ENCODE results near the gene ATP2C2. TPM values are rescaled to one million over a fixed set of nuclear protein-coding genes. Genes with fewer than 3 reads are reported as not detected.

ATP2C2 gene
- polyA plus RNA-seq, 1 donor (not counting 4 experiments of a cell fraction or from before 2014, with no cell fraction given) = 0.96 TPM

GRCh38 chr16:84436196-84436595 lies 67.9 kb downstream of the ATP2C2 start:
- no peaks in the 10 kb centered on the region for H3K9me3 ChIP-seq (ENCODE audit: control insufficient read depth, low read depth, low read length)
- H3K4me3 ChIP-seq (ENCODE audit: control insufficient read depth in 2 of 3, extremely low read depth in 1 of 3, insufficient read depth in 2 of 3, low read depth in 1 of 3, low read length in 3 of 3) = no peak overlapping the region
- no peaks in the 10 kb centered on the region for H3K36me3 ChIP-seq (ENCODE audit: control insufficient read depth in 2 of 2, extremely low read depth in 1 of 2, insufficient read depth in 2 of 2, low read length in 2 of 2)
- H3K4me2 ChIP-seq (ENCODE audit: control insufficient read depth, extremely low read depth, insufficient read depth, low read depth, low read length) = no peak overlapping the region
- no peaks in the 10 kb centered on the region for H3K4me1 ChIP-seq (ENCODE audit: control insufficient read depth, extremely low read depth, insufficient read depth, low read length)
- no peak for TF ChIP-seq EZH2 (IDR thresholded peaks at IDR 0.05; ENCODE audit: low read length)
- no peak for TF ChIP-seq CTCF (optimal IDR thresholded peaks at IDR 0.05 in 1 of 3, IDR thresholded peaks at IDR 0.05 in 1 of 3, conservative IDR thresholded peaks at IDR 0.05 in 1 of 3; ENCODE audit: extremely low read depth in 1 of 3, insufficient read depth in 2 of 3, low read length in 3 of 3)
- H2AFZ ChIP-seq (ENCODE audit: control insufficient read depth, low read length) = no peak overlapping the region
- H3K9ac ChIP-seq (ENCODE audit: control insufficient read depth, extremely low read depth, insufficient read depth, low read length) = no peak overlapping the region
- H3K79me2 ChIP-seq (ENCODE audit: control insufficient read depth, insufficient read depth, low read length) = no peaks in the 10 kb centered on the region
- H3K27me3 ChIP-seq (ENCODE audit: control insufficient read depth, extremely low read depth, insufficient read depth, low read length) = peaks cover 6% of the 10 kb centered on the region
- FAIRE-seq = no peak
- DNase-seq (ENCODE audit: low read depth, low spot score) = no peak
- no peaks in the 10 kb centered on the region for H3K9me1 ChIP-seq (ENCODE audit: control insufficient read depth, extremely low read depth, insufficient read depth, low read length)
- H4K20me1 ChIP-seq (ENCODE audit: control insufficient read depth, extremely low read depth, insufficient read depth, low read length) = no peaks in the 10 kb centered on the region
- H3K27ac ChIP-seq (ENCODE audit: control insufficient read depth, insufficient read depth, low read length) = no peak overlapping the region
- dilution Hi-C loops (cut with MboI; ENCODE audit: extremely low pct_ligation_motif_present, low sequenced_read_pairs) = loop anchor here (25.0 kb wide), 1 partner anchor 174 kb away; no protein-coding TSS in a partner anchor

GRCh38 chr16:84438971-84439696 lies 70.8 kb downstream of the ATP2C2 start:
- Histone ChIP-seq H2AFZ (ENCODE audit: control insufficient read depth, low read length) (no peak overlapping the region), H3K4me1 (ENCODE audit: control insufficient read depth, extremely low read depth, insufficient read depth, low read length) (no peaks in the 10 kb centered on the region), H3K27me3 (ENCODE audit: control insufficient read depth, extremely low read depth, insufficient read depth, low read length) (peaks cover 9% of the 10 kb centered on the region), H3K9me1 (ENCODE audit: control insufficient read depth, extremely low read depth, insufficient read depth, low read length) (no peaks in the 10 kb centered on the region), H3K4me3 (ENCODE audit: control insufficient read depth in 2 of 3, extremely low read depth in 1 of 3, insufficient read depth in 2 of 3, low read depth in 1 of 3, low read length in 3 of 3) (no peak overlapping the region), H3K9ac (ENCODE audit: control insufficient read depth, extremely low read depth, insufficient read depth, low read length) (no peak overlapping the region), H3K36me3 (ENCODE audit: control insufficient read depth in 2 of 2, extremely low read depth in 1 of 2, insufficient read depth in 2 of 2, low read length in 2 of 2) (no peaks in the 10 kb centered on the region), H3K4me2 (ENCODE audit: control insufficient read depth, extremely low read depth, insufficient read depth, low read depth, low read length) (no peak overlapping the region), H3K27ac (ENCODE audit: control insufficient read depth, insufficient read depth, low read length) (no peak overlapping the region), H3K79me2 (ENCODE audit: control insufficient read depth, insufficient read depth, low read length) (no peaks in the 10 kb centered on the region), H4K20me1 (ENCODE audit: control insufficient read depth, extremely low read depth, insufficient read depth, low read length) (no peaks in the 10 kb centered on the region), H3K9me3 (ENCODE audit: control insufficient read depth, low read depth, low read length) (no peaks in the 10 kb centered on the region)
- no peak for DNase-seq (ENCODE audit: low read depth, low spot score)
- no peak for FAIRE-seq
- dilution Hi-C loops (cut with MboI; ENCODE audit: extremely low pct_ligation_motif_present, low sequenced_read_pairs) = loop anchor here (25.0 kb wide), 1 partner anchor 177 kb away; no protein-coding TSS in a partner anchor
- TF ChIP-seq EZH2 (IDR thresholded peaks at IDR 0.05; ENCODE audit: low read length) = no peak
- TF ChIP-seq CTCF (optimal IDR thresholded peaks at IDR 0.05 in 1 of 3, IDR thresholded peaks at IDR 0.05 in 1 of 3, conservative IDR thresholded peaks at IDR 0.05 in 1 of 3; ENCODE audit: extremely low read depth in 1 of 3, insufficient read depth in 2 of 3, low read length in 3 of 3) = no peak
